PFSK-1 (cell line): ENCODE measurements around the gene LRRC4. TPM values are rescaled to one million over a fixed set of nuclear protein-coding genes. Genes with fewer than 3 reads are reported as not detected.

ENCODE experiments used
- FOXP2 ChIP-seq: optimal IDR thresholded peaks from 2 replicates; pipeline ENCODE3; 2011; ENCODE audit warnings: borderline replicate concordance, control low read depth, inconsistent platforms; ENCODE audit not compliant: insufficient read depth; ENCODE audit errors: extremely low read length, extremely low read depth
- POLR2AphosphoS5 ChIP-seq: IDR thresholded peaks from 2 replicates; pipeline ENCODE4 v1.6.1; 2012; ENCODE audit warnings: low read depth, mild to moderate bottlenecking, control low read depth, low read length, moderate library complexity
- REST ChIP-seq, 2 experiments: IDR thresholded peaks; 2 replicates each; pipeline versions ENCODE4 v1.6.1 to v1.8.0; 2011 to 2012; ENCODE audit warnings: low read depth in 2 of 2, low read length in 2 of 2, control low read depth in 1 of 2, inconsistent platforms in 1 of 2, mild to moderate bottlenecking in 1 of 2, moderate library complexity in 1 of 2; ENCODE audit not compliant: insufficient read depth in 1 of 2
- SIN3A ChIP-seq: IDR thresholded peaks from 2 replicates; pipeline ENCODE4 v1.6.1; 2012; ENCODE audit warnings: mild to moderate bottlenecking, low read length, moderate library complexity, borderline replicate concordance; ENCODE audit not compliant: insufficient read depth
- TAF1 ChIP-seq: IDR thresholded peaks from 2 replicates; pipeline ENCODE4 v1.6.1; 2012; ENCODE audit warnings: low read length, control low read depth, borderline replicate concordance; ENCODE audit not compliant: insufficient read depth
- polyA plus RNA-seq: library from polyadenylated mRNA; unstranded; fragments of >200 nt; gene quantifications from one replicate; pipeline ENCODE4 v1.2.1, GENCODE V29; 2012; ENCODE audit warnings: low read depth, missing spikeins; ENCODE audit not compliant: insufficient read length

Gene LRRC4, protein sequence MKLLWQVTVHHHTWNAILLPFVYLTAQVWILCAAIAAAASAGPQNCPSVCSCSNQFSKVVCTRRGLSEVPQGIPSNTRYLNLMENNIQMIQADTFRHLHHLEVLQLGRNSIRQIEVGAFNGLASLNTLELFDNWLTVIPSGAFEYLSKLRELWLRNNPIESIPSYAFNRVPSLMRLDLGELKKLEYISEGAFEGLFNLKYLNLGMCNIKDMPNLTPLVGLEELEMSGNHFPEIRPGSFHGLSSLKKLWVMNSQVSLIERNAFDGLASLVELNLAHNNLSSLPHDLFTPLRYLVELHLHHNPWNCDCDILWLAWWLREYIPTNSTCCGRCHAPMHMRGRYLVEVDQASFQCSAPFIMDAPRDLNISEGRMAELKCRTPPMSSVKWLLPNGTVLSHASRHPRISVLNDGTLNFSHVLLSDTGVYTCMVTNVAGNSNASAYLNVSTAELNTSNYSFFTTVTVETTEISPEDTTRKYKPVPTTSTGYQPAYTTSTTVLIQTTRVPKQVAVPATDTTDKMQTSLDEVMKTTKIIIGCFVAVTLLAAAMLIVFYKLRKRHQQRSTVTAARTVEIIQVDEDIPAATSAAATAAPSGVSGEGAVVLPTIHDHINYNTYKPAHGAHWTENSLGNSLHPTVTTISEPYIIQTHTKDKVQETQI
- polyA plus RNA-seq = 3.9 TPM

DNA sequence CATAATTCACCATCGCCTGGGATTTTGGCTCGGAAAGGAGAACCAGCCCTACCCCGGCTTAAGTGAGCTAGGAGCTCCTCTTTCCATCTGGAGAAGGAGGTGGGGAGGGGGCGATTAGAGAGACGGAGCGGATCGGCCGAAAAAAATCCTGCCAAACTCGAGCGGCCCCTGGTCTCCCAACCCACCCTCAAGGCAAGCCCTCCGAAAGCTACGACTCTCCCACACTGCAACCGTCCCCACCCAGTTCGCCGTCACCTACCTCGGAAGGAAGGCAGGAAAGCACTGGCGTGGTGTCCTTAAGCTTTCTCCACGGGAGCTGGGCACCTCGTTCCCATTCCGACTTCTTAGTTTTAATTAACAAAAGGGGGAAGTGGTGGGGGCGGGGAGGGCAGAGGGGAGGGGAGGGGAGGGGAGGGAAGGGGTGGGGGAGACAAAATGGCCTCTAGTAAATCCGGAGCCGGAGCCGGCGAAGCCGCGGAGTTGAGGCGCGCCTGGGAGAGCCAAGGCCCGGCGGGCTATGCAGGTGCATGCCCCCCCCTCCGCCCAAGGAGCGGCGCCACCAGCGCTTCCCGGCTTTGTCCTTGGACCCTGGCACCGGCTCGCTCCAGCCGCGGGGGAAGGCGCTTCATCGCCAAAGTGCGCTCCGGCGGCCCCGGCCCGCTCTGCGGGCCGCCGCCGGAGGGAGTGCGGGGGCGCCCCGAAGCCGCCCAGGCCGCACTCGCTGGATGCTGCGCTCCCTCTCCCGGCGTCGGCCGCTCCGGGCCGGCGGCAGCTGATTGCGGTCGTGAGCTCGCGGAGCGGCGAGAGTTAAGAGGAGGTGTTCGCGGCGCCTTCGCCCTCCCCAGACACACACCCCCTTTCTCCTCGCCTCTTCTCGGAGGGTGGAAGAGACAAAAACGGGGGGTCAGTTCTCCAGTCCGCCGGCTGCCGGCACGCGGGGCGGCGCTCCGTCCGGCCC, at the start of gene LRRC4:
Gene LRRC4 (minus strand): TSS at position 784 of the 958 bp plus-strand sequence. CDS start 797 bp downstream, outside the sequence.
- no peak for TF ChIP-seq SIN3A

DNA sequence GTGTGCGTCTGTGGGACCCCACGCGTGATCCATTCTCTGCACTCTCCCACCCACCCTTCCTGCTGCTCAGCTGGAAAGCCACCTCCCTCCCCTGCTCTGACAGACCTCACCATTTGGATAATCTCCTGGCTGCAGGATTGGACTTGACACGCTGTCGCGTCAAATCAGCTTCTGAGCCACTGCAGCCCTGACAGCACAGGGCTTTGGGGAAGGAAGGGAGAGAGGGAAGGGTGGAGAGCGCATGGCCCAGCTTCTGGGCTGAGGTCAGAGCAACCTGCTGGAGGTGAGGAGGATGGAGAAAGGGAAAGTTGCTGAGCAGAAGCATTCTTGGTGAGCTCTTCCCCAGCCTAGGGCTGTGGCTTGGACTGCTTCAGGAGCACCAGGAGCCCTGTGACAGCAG, 48.9 kb upstream of the LRRC4 start:
- TF ChIP-seq POLR2AphosphoS5 = no peak
- no peak for TF ChIP-seq REST (IDR thresholded peaks at IDR 0.05; ENCODE audit: insufficient read depth in 1 of 2, low read depth in 2 of 2, low read length in 2 of 2)
- no peak for TF ChIP-seq SIN3A
- no peak for TF ChIP-seq FOXP2
- no peak for TF ChIP-seq TAF1

DNA sequence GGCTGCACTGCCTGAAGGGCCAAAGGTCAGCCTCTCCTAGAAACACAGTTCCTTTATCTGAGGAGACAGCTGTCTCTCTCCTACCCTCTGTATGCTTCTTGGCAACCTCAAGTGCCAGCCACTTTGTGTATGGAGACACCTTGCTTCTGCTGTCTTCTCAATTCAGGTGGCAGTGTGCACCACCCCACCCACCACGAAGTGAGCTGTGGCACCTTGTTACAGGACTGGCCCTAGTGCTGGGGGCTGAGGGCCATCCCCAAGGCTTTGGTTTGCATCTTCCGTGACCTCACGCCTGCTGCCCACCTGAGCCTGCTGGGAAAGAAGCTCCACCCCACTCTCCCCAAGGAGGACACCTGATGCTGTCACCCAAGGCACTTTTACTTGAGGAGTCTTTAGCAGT, 47.1 kb upstream of the LRRC4 start:
- TF ChIP-seq REST (IDR thresholded peaks at IDR 0.05; ENCODE audit: insufficient read depth in 1 of 2, low read depth in 2 of 2, low read length in 2 of 2) = no peak
- TF ChIP-seq TAF1 = no peak
- no peak for TF ChIP-seq POLR2AphosphoS5
- no peak for TF ChIP-seq FOXP2
- TF ChIP-seq SIN3A = no peak

GRCh38 chr7:128076796-128077271, 45.6 kb upstream of the LRRC4 start:
- TF ChIP-seq TAF1 (no peak), REST (IDR thresholded peaks at IDR 0.05; ENCODE audit: insufficient read depth in 1 of 2, low read depth in 2 of 2, low read length in 2 of 2) (no peak), FOXP2 (no peak), POLR2AphosphoS5 (no peak), SIN3A (no peak)

GRCh38 chr7:128076196-128076795, 45.1 kb upstream of the LRRC4 start:
- TF ChIP-seq REST (IDR thresholded peaks at IDR 0.05; ENCODE audit: insufficient read depth in 1 of 2, low read depth in 2 of 2, low read length in 2 of 2) = no peak
- TF ChIP-seq TAF1 = no peak
- no peak for TF ChIP-seq SIN3A
- no peak for TF ChIP-seq FOXP2
- TF ChIP-seq POLR2AphosphoS5 = no peak
